Testis (tissue), 2 donors: ENCODE data around the gene CPVL.

ENCODE experiments used
- POLR2A ChIP-seq: fragments of 450-650 bp; IDR thresholded peaks from one replicate; pipeline ENCODE4 v1.6.1; 2017; ENCODE audit warnings: antibody characterized with exemption, mild to moderate bottlenecking, moderate library complexity
- TF ChIP-seq, protein P1 (sequence below), 3 experiments: fragments of 450-650 bp in 2 of 3; fragments of 200-600 bp in 1 of 3; sonication (generic) in 1 of 3; IDR thresholded peaks; one replicate each; pipeline ENCODE4 v1.5.1; 2016 to 2019; ENCODE audit warnings: antibody characterized with exemption in 3 of 3, mild to moderate bottlenecking in 2 of 3, moderate library complexity in 1 of 3

DNA sequence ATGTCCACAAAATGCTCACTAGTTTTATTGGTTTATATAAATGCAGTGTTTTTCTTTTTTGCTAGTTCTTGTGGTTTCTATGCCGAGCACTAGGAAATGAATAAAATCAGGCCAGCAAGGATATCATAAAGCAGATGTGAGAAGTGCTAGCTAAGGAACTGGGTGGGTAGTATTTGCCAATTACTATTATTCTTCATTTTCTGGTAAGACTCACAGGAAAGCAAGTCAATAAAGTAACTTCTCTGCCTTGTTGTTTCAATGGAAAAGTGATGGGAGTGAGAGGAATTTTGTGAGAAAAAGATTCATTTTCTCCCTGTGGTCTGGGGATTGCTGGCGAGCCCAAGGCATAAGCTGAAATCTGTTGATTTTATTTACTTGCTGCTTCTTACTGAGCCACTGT is 137.7 kb downstream of the CPVL start:
- no peak for TF ChIP-seq POLR2A
- TF ChIP-seq, protein P1, sequence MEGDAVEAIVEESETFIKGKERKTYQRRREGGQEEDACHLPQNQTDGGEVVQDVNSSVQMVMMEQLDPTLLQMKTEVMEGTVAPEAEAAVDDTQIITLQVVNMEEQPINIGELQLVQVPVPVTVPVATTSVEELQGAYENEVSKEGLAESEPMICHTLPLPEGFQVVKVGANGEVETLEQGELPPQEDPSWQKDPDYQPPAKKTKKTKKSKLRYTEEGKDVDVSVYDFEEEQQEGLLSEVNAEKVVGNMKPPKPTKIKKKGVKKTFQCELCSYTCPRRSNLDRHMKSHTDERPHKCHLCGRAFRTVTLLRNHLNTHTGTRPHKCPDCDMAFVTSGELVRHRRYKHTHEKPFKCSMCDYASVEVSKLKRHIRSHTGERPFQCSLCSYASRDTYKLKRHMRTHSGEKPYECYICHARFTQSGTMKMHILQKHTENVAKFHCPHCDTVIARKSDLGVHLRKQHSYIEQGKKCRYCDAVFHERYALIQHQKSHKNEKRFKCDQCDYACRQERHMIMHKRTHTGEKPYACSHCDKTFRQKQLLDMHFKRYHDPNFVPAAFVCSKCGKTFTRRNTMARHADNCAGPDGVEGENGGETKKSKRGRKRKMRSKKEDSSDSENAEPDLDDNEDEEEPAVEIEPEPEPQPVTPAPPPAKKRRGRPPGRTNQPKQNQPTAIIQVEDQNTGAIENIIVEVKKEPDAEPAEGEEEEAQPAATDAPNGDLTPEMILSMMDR (IDR thresholded peaks at IDR 0.05) = no peak
